Astrocyte of the spinal cord (primary cell): Measurements from ENCODE around the gene RBM43.
"Not testable (repeated sequence)": the region's sequence is repeated elsewhere in the genome, so short reads cannot be mapped to it uniquely, and the experiment has no call there.

ENCODE experiments used
- DNase-seq: peaks from one replicate; pipeline ENCODE4 v3.0.0; 2011; ENCODE audit warnings: low read depth, low spot score
- H3K4me3 ChIP-seq: 2 replicates; pipeline ENCODE4 v1.5.1; 2011; ENCODE audit warnings: low read depth, mild to moderate bottlenecking, low read length, moderate library complexity
- CTCF ChIP-seq: IDR thresholded peaks from 2 replicates; pipeline ENCODE4 v1.5.1; 2012; ENCODE audit warnings: low read depth, mild to moderate bottlenecking, low read length, inconsistent platforms
- in situ Hi-C: cut with HindIII; loops from 2 replicates; pipeline ENCODE4 v1.10.0; 2017; ENCODE audit warnings: low sequenced_read_pairs

The RBM43 gene

DNA sequence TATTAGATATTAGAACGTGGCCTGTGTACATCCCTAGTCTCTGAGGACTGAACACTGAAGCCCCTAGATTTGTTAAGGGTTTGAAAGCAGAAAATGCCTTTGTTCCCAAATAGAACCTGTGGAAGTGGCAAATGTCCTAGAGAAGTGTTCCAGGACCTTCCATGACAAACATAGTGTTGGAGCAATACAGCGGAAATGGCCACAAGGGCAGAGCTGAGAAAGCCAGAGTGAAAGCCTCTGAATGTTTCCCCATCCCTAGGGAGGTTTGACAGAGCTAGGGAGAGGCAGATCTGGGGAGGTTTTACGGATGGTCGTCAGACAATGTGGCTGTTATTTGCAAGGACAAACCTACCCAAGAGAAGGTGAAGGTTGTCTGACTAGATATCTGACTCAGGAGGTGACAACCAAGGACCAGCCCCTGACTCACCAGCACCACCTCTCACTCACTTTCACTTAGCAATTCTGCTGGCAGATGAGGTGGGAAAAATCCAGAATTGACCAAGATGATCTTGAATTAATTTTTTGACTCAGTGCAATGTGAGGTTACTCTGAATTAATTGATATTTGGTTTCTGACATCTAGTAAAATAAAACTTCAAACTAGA, 24.1 kb downstream of the RBM43 start:
- no peak for TF ChIP-seq CTCF
- no peak overlapping the region for H3K4me3 ChIP-seq
- no peak for DNase-seq
- in situ Hi-C loops: no loop called here

DNA sequence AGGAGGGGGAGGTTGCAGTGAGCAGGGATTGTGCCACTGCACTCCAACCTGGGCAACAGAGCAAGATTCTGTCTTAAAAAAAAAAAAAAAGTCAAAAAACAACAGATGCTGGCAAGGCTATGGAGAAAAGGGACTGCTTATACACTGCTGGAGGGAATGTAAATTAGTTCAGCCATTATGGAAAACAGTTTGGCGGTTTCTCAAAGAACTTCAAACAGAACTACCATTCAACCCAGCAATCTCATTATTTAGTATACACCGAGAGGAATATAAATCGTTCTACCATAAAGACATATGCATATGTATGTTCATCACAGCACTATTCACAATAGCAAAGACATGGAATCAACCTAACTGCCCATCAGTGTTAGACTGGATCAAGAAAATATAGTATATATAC, 27.9 kb downstream of the RBM43 start:
- H3K4me3 ChIP-seq, DNase-seq, in situ Hi-C loops: not testable (repeated sequence)

- H3K4me3 ChIP-seq, DNase-seq, in situ Hi-C loops: not testable (repeated sequence)
Observed at GRCh38 chr2:151233288-151233687, 28.4 kb downstream of the RBM43 start.

GRCh38 chr2:151230627-151231140, 31.0 kb downstream of the RBM43 start:
- DNase-seq: no peak
- no peak for TF ChIP-seq CTCF
- in situ Hi-C loops: no loop called here
- no peak overlapping the region for H3K4me3 ChIP-seq

DNA sequence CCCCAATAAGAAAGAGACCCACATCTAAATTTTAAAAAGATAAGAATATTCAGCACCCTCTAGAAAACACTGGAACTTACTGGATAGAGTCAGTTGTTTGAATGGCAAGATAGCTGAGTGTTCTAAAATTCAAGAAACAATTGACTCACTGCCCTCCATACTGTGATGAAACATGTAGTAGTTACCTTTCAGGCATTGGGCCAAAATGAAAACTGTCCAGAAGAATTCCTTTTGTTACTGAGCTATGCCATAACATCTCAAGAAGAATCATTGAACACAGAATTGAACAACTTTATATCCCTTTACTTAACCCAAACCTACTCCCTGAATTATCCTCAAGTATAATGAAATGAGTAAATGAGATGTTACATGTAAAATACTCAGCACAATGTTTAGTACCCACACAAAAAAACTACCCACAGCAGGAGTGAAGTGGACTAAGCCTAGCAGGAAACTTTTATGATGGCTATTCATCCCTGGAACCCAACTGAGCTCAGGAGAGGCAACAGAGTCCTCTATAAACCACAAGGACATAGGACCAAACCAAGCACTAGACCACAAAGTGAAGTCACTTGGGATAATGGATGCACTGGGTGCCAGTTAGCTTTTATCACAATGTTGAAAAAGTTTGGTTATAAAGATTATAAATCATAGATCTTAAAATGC, 32.7 kb downstream of the RBM43 start:
- H3K4me3 ChIP-seq: no peak overlapping the region
- no peak for TF ChIP-seq CTCF
- peak; percentile 27 for DNase-seq
- in situ Hi-C loops: no loop called here

DNA sequence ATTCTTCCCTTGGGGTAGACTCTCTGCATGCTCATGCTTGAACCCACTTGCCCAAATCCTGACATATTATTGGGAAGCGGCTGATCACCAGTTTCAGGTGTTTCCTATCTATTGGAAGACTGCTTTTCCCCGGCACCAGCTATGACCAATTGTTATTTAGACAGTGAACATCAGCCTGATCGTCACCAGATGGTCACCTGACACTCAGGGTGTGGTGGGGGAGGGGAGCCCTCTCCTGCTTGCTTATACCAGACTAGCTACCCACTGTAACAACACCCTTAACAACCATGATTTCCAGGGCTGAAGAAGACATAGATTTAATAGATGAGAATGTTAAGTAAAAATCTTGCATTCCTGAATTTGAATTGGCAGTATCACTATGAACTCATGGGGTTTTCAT, 44.3 kb downstream of the RBM43 start:
- in situ Hi-C loops: no loop called here
- DNase-seq: no peak
- no peak for TF ChIP-seq CTCF
- no peak overlapping the region for H3K4me3 ChIP-seq

DNA sequence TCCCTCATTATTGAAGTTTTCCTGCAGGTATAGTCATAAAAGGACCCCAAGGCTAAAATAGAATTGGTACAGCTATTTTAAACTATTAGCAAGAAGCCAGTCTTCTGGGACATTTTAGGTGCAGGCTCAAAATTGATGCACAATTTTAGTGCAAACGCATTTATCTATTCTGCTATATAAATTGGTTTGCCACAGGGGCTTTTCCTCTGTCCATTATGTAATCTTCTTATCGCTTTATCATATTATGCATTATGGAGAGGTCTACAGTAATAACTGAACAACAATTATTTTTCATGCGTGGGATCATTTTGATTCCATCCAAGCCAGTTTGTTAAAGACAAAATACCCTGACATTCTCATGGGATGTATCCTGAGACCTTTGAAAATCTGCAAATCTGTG, 54.6 kb downstream of the RBM43 start:
- no peak overlapping the region for H3K4me3 ChIP-seq
- in situ Hi-C loops: no loop called here
- no peak for TF ChIP-seq CTCF
- no peak for DNase-seq
